SK-N-DZ (cell line): ENCODE measurements around the gene C1orf21. TPM values are rescaled to one million over a fixed set of nuclear protein-coding genes. Genes with fewer than 3 reads are reported as not detected.
"Not testable (repeated sequence)": the region's sequence is repeated elsewhere in the genome, so short reads cannot be mapped to it uniquely, and the experiment has no call there.

ENCODE experiments used
- DNase-seq: peaks from one replicate; pipeline ENCODE4 v3.0.0-alpha.2; 2015; ENCODE audit warnings: low spot score
- polyA plus RNA-seq, 2 experiments: library from polyadenylated mRNA; depleted of rRNA; stranded (reverse); fragments of >200 nt; gene quantifications; 2 replicates each; pipeline ENCODE4 v1.2.3, GENCODE V29; 2014

The C1orf21 gene, protein sequence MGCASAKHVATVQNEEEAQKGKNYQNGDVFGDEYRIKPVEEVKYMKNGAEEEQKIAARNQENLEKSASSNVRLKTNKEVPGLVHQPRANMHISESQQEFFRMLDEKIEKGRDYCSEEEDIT
- 17.9 and 22.2 TPM in 2 replicates for polyA plus RNA-seq (2014; cell fraction: cytosol; rRNA removed)
- polyA plus RNA-seq (2014; cell fraction: nucleus; rRNA removed), result 9.0 and 11.0 TPM in 2 replicates

- peak; percentile 90 for DNase-seq
Measured at GRCh38 chr1:184386312-184387068, at the start of gene C1orf21. C1orf21 (plus strand) TSS chr1:184387029; CDS start chr1:184477510, 90,481 bp downstream.

DNA sequence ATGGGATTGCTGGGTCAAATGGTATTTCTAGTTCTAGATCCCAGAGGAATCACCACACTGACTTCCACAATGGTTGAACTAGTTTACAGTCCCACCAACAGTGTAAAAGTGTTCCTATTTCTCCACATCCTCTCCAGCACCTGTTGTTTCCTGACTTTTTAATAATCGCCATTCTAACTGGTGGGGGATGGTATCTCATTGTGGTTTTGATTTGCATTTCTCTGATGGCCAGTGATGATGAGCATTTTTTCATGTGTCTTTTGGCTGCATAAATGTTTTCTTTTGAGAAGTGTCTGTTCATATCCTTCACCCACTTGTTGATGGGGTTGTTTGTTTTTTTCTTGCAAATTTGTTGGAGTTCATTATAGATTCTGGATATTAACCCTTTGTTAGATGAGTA, 49.0 kb upstream of the C1orf21 start:
- DNase-seq, result not testable (repeated sequence)

- no peak for DNase-seq
Measured at GRCh38 chr1:184340984-184341383, 45.8 kb upstream of the C1orf21 start.

DNA sequence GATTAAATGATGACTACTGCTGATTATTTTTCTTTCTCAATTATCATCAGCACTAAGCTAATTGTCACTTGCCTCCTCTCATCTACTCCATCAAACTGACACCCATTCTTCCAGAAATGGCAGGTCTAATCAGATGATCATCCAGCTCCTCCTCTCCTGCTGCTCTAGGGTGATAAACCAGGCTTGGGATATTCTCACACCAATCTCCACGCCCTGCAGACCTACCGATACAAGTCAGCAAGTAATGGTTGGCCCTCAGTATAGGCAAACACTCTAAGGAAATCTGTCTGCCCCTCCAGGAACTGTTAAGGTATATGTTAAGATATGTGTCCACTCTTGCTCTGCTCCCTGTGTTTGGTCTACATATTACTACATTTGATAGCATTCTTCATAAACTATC, 36.3 kb upstream of the C1orf21 start:
- no peak for DNase-seq

GRCh38 chr1:184351416-184351975, 35.3 kb upstream of the C1orf21 start:
- DNase-seq, result no peak

- DNase-seq, result no peak
Measured at GRCh38 chr1:184352776-184353175, 34.1 kb upstream of the C1orf21 start.

- no peak for DNase-seq
Measured at GRCh38 chr1:184354719-184355118, 32.1 kb upstream of the C1orf21 start.

GRCh38 chr1:184356891-184357290, 29.9 kb upstream of the C1orf21 start:
- no peak for DNase-seq

GRCh38 chr1:184358256-184358655, 28.6 kb upstream of the C1orf21 start:
- DNase-seq, result no peak

- no peak for DNase-seq
Measured at GRCh38 chr1:184359909-184360308, 26.9 kb upstream of the C1orf21 start.

DNA sequence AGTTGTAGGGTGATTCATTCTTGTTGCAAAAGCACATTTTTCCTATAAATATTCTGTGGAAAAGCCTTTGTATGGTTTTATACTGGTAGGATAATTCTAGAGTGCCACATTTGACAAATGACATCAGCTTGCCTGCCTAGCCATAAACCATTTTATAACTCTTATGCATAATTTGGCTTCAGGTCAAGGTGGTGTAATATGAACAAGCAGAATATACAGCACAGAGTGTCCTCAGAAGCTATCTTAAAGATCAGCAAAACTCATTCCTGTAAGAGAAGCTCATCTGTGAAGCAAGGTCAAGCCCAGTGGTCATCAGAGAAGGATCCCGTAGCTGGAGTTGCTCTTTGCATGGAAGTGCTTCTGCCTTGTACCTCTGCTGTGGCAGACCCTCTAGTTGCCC, 24.0 kb upstream of the C1orf21 start:
- no peak for DNase-seq

GRCh38 chr1:184365699-184366098, 21.1 kb upstream of the C1orf21 start:
- DNase-seq, result no peak

DNA sequence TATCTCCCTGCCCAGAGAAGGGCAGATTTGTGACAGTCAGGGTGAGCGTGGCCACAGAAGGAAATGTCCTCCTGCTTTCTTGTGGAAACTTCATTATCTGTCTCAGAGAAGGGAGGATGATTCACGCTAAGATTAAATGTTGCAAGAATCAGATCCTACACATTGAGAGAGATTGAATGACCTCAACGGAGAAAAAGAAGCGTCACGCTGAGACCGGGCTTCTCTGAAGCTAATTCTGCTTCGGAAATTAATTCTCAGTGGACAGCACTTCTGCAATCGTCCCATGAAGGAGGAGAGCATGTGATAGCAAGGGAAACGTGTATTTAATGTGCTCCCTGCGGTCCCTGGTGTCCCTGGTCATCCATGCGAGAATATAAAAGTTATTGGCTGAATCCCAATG, 19.8 kb upstream of the C1orf21 start:
- DNase-seq, result no peak

- DNase-seq, result peak; percentile 20
Measured at GRCh38 chr1:184367427-184368038, 19.3 kb upstream of the C1orf21 start.

DNA sequence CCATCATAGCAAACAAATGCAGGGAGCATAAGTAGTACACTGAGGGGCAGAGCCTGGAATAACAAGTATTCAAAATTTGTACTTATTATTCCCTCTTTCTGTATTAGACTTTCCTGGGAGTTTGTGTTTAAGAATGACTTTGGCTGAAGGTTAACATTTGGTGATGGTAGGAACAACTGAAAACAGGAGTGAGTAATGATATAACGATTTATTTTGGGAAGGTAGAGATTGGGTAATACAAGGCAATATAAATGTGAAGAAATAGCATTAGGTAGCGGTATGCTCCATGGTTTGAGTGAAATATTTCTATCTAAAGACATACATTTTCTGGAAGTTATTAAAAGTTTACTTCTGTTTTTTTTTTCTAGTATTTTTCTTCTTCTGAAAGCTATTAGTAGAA, 18.5 kb upstream of the C1orf21 start:
- DNase-seq, result no peak

GRCh38 chr1:184370850-184371249, 16.0 kb upstream of the C1orf21 start:
- no peak for DNase-seq

- DNase-seq, result no peak
Measured at GRCh38 chr1:184373155-184373554, 13.7 kb upstream of the C1orf21 start.

DNA sequence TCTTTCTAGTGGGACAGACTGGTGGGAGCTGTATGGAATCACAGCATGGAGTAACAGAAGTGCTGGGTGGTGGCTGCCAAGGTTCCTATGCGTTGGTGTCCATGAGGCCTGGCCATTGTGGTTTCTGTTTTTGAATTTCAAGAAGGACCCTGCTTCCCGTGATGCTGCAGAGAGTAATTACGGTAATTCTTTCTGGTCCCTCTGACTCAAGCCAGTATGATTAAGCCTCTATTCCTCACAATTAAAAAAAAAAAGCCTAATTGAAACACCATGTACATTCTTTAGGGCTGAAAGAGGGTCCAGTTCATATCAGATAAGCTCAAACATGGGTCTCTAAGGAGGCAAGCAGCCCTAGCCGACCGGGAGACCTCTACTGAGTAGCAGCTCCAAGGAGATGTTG, 10.5 kb upstream of the C1orf21 start:
- no peak for DNase-seq

DNA sequence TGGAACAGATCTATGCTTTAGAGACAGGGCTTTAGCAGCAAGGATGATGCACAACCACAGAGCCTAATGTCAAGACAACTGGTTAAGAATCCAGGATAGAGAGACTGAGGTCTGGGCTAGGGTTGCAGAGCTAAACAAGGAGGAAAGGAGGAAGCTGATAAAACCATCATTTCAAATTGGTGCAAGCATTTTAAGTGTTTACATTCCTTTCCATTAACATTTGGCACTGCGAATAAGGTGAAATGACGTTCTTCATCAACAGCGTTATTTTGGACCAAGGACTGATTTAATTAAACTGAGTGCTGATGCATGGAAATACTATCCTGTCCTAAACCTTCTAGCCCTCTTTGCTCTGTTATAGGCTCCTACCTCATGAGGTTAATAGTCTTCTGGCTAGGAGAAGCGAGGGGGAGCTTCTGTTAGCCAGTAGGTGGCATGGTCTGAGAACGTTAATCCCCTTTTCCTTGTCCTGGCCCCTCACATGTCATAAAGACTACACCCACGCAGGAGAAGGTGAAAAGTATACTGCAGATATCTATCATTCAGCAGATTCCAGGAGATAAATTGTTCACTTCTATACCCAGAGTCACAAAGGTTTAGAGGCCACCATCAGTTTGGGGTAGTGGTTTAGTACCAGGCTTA, 7.6 kb upstream of the C1orf21 start:
- DNase-seq, result peak; percentile 30

DNA sequence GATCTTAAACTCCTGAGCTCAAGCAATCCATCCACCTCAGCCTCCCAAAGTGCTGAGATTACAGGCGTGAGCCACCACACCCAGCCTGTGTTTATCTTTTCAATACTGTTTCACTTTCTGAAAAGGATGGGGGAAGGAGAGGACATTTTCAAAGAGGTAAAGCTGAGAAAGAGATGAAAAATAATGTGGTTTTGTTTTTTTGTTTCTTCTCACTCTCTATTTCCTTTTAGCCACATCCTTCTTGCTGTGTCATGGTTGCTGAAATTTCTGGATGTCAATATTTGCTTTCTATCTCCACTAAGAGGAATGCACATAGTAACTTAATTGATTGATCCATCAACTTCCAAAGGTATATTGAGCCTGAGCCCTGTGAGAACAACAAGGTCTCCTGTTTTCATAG, 6.4 kb upstream of the C1orf21 start:
- no peak for DNase-seq

GRCh38 chr1:184383772-184384323, 3.0 kb upstream of the C1orf21 start:
- DNase-seq, result no peak

DNA sequence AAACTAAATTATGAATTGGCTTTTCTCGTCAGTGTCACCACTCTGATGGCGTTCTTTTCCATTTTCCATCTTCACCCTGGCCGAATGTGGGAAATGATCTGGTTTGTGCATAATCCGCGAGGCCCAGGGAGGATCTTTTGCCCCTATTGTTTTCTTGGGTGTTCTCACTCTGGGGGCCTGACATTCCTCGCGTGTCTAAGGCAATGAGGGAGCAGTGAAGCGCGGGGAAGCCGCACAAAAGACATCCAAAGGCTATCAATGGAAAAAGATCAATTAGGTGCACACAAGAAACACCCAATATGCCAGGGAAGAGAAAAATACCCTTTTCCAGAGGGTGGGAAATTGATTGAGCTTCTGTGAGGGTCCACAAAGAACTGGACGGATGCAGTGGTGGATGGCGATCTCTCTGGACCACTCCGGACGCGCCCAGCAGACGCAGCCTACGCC, 941 bp upstream of the C1orf21 start:
- no peak for DNase-seq
